Activated T-helper 17 cell treated with anti-CD3 and anti-CD28 coated beads, Interleukin-2, amount 50 U/mL, for 72 hours (primary cell): ENCODE data around the gene SLC35A5. TPM values are rescaled to one million over a fixed set of nuclear protein-coding genes. Genes with fewer than 3 reads are reported as not detected.
"Not testable (repeated sequence)": the region's sequence is repeated elsewhere in the genome, so short reads cannot be mapped to it uniquely, and the experiment has no call there.

Source experiments
- ATAC-seq: fragments of 150-1000 bp; cut with Tn5 transposase; replicated peaks from 2 replicates; pipeline ENCODE4 v1.10.0; 2021; ENCODE audit warnings: mild to moderate bottlenecking, moderate library complexity
- H3K27ac Mint-ChIP-seq: one replicate; pipeline ENCODE4 v1.8.0; 2022; ENCODE audit warnings: mixed read lengths
- H3K27me3 Mint-ChIP-seq: one replicate; pipeline ENCODE4 v1.8.0; 2022; ENCODE audit warnings: mixed read lengths
- H3K36me3 Mint-ChIP-seq: one replicate; pipeline ENCODE4 v1.8.0; 2022; ENCODE audit warnings: low read depth, mild to moderate bottlenecking, mixed read lengths
- H3K4me1 Mint-ChIP-seq: one replicate; pipeline ENCODE4 v1.8.0; 2022; ENCODE audit warnings: mixed read lengths
- H3K4me3 Mint-ChIP-seq: one replicate; pipeline ENCODE4 v1.8.0; 2022; ENCODE audit warnings: mild to moderate bottlenecking, mixed read lengths
- H3K9me3 Mint-ChIP-seq: one replicate; pipeline ENCODE4 v1.8.0; 2022; ENCODE audit warnings: mixed read lengths
- total RNA-seq, 2 donors: library from RNA; stranded (reverse); gene quantifications; one replicate each; pipeline ENCODE4 v1.2.3, GENCODE V29; 2022

SLC35A5 gene, protein sequence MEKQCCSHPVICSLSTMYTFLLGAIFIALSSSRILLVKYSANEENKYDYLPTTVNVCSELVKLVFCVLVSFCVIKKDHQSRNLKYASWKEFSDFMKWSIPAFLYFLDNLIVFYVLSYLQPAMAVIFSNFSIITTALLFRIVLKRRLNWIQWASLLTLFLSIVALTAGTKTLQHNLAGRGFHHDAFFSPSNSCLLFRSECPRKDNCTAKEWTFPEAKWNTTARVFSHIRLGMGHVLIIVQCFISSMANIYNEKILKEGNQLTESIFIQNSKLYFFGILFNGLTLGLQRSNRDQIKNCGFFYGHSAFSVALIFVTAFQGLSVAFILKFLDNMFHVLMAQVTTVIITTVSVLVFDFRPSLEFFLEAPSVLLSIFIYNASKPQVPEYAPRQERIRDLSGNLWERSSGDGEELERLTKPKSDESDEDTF
- 10 to 100 TPM; 18.1 to 19.8 TPM for total RNA-seq

GRCh38 chr3:112561734-112562529 lies at the start of gene SLC35A5, which contains the start of gene ATG3:
TSS of gene SLC35A5 (plus strand) at chr3:112562045. CDS start at chr3:112563404, 1,359 bp downstream.
TSS of gene ATG3 (minus strand) at chr3:112561962. CDS start at chr3:112561528, 434 bp downstream.
- Mint-ChIP-seq H3K4me1 (peaks cover 35% of the 10 kb centered on the region), H3K4me3 (peak within 1 kb of the TSS; percentile 97), H3K9me3 (no peaks in the 10 kb centered on the region), H3K36me3 (peaks cover 67% of the 10 kb centered on the region), H3K27me3 (no peaks in the 10 kb centered on the region), H3K27ac (peak within 1 kb of the TSS; percentile 97)
- ATAC-seq = peak; percentile 85

- Mint-ChIP-seq H3K4me3 (no peak overlapping the region), H3K4me1 (peaks cover 7% of the 10 kb centered on the region), H3K27ac (no peak overlapping the region), H3K27me3 (no peaks in the 10 kb centered on the region), H3K9me3 (no peaks in the 10 kb centered on the region), H3K36me3 (no peaks in the 10 kb centered on the region)
- no peak for ATAC-seq
These were observed 49.5 kb upstream of the SLC35A5 start for GRCh38 chr3:112512320-112512719.

DNA sequence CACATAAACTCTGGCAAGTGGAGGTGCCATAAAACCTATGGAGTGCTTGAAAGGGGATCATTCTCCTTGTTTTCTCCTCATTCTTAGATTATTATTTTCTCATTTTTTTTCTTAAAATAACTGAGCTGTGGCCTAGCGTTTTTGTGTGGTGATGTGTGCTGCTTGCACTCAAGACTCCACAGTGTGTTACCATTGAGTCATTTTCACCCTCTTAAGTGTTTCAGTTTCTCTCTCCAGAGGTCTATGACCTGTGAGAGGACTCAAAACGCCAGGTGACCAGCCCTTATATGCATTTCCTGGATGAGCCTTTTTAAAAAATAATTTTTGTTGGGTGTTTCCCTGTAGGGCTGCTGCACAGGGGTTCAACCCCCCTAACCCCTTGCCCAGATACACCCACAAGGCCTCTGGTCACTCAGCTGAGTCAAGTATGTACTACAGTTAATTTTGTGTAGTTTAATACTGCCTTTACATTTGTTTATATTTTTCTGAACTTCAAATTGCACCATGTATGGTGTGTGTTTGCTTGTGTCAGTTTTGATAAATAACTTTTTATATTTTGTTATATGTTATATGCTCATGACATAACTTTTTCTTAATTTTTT lies 47.2 kb upstream of the SLC35A5 start:
- Mint-ChIP-seq H3K4me1 (peaks cover 11% of the 10 kb centered on the region), H3K27ac (peak overlapping the region; percentile 58), H3K36me3 (no peaks in the 10 kb centered on the region), H3K4me3 (peak overlapping the region; percentile 40), H3K9me3 (no peaks in the 10 kb centered on the region), H3K27me3 (no peaks in the 10 kb centered on the region)
- peak; percentile 98 for ATAC-seq

DNA sequence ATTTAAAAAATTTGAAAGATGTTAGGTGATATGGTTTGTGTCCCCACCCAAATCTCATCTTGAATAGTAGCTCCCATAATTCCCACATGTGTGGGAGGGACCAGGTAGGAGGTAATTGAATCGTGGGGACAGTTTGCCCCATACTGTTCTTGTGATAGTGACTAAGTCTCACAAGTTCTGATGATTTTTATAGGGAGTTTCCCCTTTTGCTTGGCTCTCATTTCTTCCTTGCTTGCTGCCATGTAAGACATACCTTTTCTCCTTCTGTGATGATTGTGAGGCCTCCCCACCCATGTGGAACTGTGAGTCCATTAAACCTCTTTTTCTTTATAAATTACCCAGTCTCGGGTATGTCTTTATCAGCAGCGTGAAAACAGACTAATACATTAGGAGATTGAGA lies 42.9 kb upstream of the SLC35A5 start:
- not testable (repeated sequence) for H3K27me3 Mint-ChIP-seq, H3K4me3 Mint-ChIP-seq, H3K36me3 Mint-ChIP-seq, H3K9me3 Mint-ChIP-seq
- Mint-ChIP-seq H3K4me1 (peaks cover 11% of the 10 kb centered on the region), H3K27ac (peak overlapping the region; percentile 17)
- ATAC-seq = peak; percentile 74

DNA sequence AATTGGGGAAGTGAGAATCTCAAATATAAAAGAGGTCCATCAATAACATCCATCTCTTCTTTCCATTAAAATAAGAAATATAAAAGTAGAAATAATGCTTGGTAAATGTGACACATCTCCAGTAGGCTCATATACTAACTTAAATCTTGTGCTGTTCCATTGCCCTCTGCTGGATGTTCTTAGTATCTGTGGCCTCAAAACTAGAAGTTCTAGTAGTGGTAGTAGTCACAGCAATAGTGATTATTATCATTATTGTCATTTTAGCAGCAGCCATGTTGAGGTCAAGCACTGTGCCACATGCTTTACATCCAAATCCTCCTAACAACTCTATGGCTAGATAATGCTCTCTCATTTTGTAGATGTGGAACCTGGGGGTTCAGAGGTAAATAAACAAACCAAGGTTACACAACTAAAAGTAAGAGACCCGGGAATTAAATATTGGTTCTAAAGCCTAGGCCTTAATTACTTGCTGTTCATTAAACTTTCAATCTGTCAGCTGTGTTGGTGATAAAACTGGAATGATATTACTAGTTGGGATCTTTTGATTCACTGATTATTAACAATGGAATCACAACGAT lies 42.3 kb upstream of the SLC35A5 start:
- peak overlapping the region; percentile 17 for H3K27ac Mint-ChIP-seq
- H3K4me1 Mint-ChIP-seq = peaks cover 7% of the 10 kb centered on the region
- H3K4me3 Mint-ChIP-seq = no peak overlapping the region
- ATAC-seq = peak; percentile 74
- H3K27me3 Mint-ChIP-seq = no peaks in the 10 kb centered on the region
- H3K9me3 Mint-ChIP-seq = no peaks in the 10 kb centered on the region
- peaks cover 3% of the 10 kb centered on the region for H3K36me3 Mint-ChIP-seq

- not testable (repeated sequence) for H3K9me3 Mint-ChIP-seq, H3K4me1 Mint-ChIP-seq, H3K27me3 Mint-ChIP-seq, H3K4me3 Mint-ChIP-seq, ATAC-seq
- Mint-ChIP-seq H3K27ac (peak overlapping the region; percentile 50), H3K36me3 (peaks cover 18% of the 10 kb centered on the region)
These were observed 37.7 kb upstream of the SLC35A5 start for GRCh38 chr3:112524127-112524526.

- Mint-ChIP-seq H3K9me3 (no peaks in the 10 kb centered on the region), H3K4me3 (no peak overlapping the region), H3K27me3 (no peaks in the 10 kb centered on the region), H3K4me1 (peaks cover 3% of the 10 kb centered on the region), H3K27ac (no peak overlapping the region), H3K36me3 (peaks cover 66% of the 10 kb centered on the region)
- ATAC-seq = no peak
These were observed 31.3 kb upstream of the SLC35A5 start for GRCh38 chr3:112530573-112530972.

DNA sequence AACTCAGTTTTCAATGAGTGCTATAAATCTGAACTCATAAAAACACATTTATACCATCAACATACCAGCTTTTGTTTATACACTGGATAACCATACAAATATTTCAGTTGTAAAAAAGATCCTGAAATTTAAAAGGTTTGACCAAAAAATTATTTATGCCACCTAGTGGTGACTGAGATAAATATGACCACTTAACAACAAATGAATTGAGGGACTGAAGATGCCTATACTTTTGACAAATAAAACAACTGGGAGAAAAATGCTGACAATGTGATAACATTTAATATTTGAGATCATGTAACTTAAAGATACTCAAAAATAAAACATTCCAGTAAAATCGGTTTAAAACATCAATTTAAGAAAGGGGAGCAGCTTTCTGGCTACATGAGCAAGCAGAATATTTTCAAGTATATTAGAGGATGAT lies 30.5 kb upstream of the SLC35A5 start:
- H3K27me3 Mint-ChIP-seq = no peaks in the 10 kb centered on the region
- no peak overlapping the region for H3K4me3 Mint-ChIP-seq
- no peak overlapping the region for H3K27ac Mint-ChIP-seq
- H3K9me3 Mint-ChIP-seq = no peaks in the 10 kb centered on the region
- peaks cover 3% of the 10 kb centered on the region for H3K4me1 Mint-ChIP-seq
- H3K36me3 Mint-ChIP-seq = peaks cover 74% of the 10 kb centered on the region
- no peak for ATAC-seq

DNA sequence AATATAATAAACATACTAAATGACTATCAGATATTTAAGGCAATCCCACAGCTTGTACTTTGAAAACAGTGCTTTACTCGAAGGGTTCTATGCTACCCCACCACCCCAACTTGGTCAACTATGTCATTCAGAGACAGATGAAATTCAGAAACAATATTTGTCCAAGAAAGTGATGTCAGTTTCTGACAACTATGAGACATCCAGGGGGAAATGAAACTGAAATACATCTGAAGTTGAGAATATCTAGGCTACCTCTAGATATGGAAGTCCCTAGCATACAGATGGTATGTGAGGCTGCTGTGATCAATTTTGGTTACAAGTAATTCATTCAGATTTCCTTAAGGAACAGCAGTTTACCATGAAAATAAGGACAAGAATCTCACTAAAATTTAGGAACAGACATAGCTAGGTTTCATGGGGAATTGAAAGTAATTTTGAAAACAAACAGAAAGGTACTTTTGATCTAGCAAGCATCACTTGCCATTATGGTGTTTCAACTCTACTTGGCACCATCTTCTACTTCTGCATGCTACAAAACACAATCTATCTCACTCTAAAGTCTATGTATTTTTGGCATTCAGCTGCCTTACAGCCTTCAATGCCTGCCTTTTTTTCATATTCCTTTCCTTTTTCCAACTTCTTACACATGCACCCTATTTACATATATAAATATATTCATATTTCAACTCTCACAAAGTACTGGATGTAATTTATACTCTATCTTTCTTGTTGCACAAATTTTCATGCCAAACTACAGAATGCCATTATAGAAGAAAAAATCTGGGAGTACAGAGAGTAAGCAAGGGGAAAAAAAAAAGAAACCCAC lies 21.8 kb upstream of the SLC35A5 start:
- Mint-ChIP-seq H3K4me1 (peaks cover 18% of the 10 kb centered on the region), H3K27me3 (no peaks in the 10 kb centered on the region), H3K9me3 (no peaks in the 10 kb centered on the region), H3K27ac (peak overlapping the region; percentile 56), H3K4me3 (no peak overlapping the region), H3K36me3 (peaks cover 98% of the 10 kb centered on the region)
- ATAC-seq = peak; percentile 90

- Mint-ChIP-seq H3K27ac (no peak overlapping the region), H3K4me1 (peaks cover 6% of the 10 kb centered on the region), H3K4me3 (no peak overlapping the region), H3K36me3 (peaks cover 94% of the 10 kb centered on the region), H3K9me3 (no peaks in the 10 kb centered on the region), H3K27me3 (no peaks in the 10 kb centered on the region)
- no peak for ATAC-seq
These were observed 15.6 kb upstream of the SLC35A5 start for GRCh38 chr3:112546216-112546759.

- Mint-ChIP-seq H3K27ac (peak overlapping the region; percentile 13), H3K4me1 (peaks cover 12% of the 10 kb centered on the region), H3K36me3 (peaks cover 81% of the 10 kb centered on the region), H3K27me3 (no peaks in the 10 kb centered on the region), H3K9me3 (no peaks in the 10 kb centered on the region), H3K4me3 (no peak overlapping the region)
- no peak for ATAC-seq
These were observed 11.0 kb upstream of the SLC35A5 start for GRCh38 chr3:112550859-112551258.

- H3K9me3 Mint-ChIP-seq = no peaks in the 10 kb centered on the region
- peak; percentile 34 for ATAC-seq
- peak overlapping the region; percentile 57 for H3K27ac Mint-ChIP-seq
- peak overlapping the region; percentile 42 for H3K4me3 Mint-ChIP-seq
- H3K4me1 Mint-ChIP-seq = peaks cover 33% of the 10 kb centered on the region
- peaks cover 76% of the 10 kb centered on the region for H3K36me3 Mint-ChIP-seq
- no peaks in the 10 kb centered on the region for H3K27me3 Mint-ChIP-seq
These were observed 6.2 kb upstream of the SLC35A5 start for GRCh38 chr3:112555535-112556170.

- H3K4me3 Mint-ChIP-seq = no peak overlapping the region
- H3K36me3 Mint-ChIP-seq = peaks cover 71% of the 10 kb centered on the region
- no peaks in the 10 kb centered on the region for H3K27me3 Mint-ChIP-seq
- no peak for ATAC-seq
- H3K27ac Mint-ChIP-seq = no peak overlapping the region
- H3K4me1 Mint-ChIP-seq = peaks cover 33% of the 10 kb centered on the region
- H3K9me3 Mint-ChIP-seq = no peaks in the 10 kb centered on the region
These were observed 3.9 kb upstream of the SLC35A5 start for GRCh38 chr3:112557976-112558375.
